Body of pancreas (tissue), 4 donors: Measurements from ENCODE around the gene MNS1. TPM values are rescaled to one million over a fixed set of nuclear protein-coding genes. Genes with fewer than 3 reads are reported as not detected.

Experiments used
- ATAC-seq: fragments of 150-250 bp; one replicate; pipeline ENCODE4 v1.9.1; 2016
- DNase-seq, 4 donors: peaks; one replicate each; pipeline ENCODE4 v3.0.0-alpha.2; 2019
- H3K27ac ChIP-seq, 4 donors: fragments of 200-600 bp; sonication (generic); 1 replicate in 3 of 4; 2 replicates in 1 of 4; pipeline versions ENCODE4 v1.5.1 to v1.6.1; 2016 to 2019; ENCODE audit warnings: mild to moderate bottlenecking in 1 of 4, mixed read lengths in 1 of 4, moderate library complexity in 1 of 4
- H3K27me3 ChIP-seq, 2 donors: fragments of 200-600 bp; sonication (generic); one replicate each; pipeline ENCODE4 v1.6.0; 2016; ENCODE audit warnings: mild to moderate bottlenecking in 1 of 2
- H3K36me3 ChIP-seq, 2 donors: fragments of 200-600 bp; sonication (generic); replicated peaks in 1 of 2; 2 replicates each; pipeline ENCODE4 v1.5.1; 2016; ENCODE audit warnings: low read depth in 2 of 2; ENCODE audit not compliant: insufficient read depth in 1 of 2
- H3K4me1 ChIP-seq: fragments of 200-600 bp; sonication (generic); one replicate; pipeline ENCODE4 v1.6.0; 2016
- H3K4me3 ChIP-seq, 2 donors: fragments of 200-600 bp; sonication (generic); 1 replicate in 1 of 2; 2 replicates in 1 of 2; pipeline ENCODE4 v1.5.1; 2016 to 2019
- H3K9me3 ChIP-seq, 3 donors: fragments of 200-600 bp; sonication (generic); 1 replicate in 2 of 3; 2 replicates in 1 of 3; pipeline ENCODE4 v1.5.1; 2016
- POLR2A ChIP-seq, 3 donors: fragments of 450-650 bp; IDR thresholded peaks; one replicate each; pipeline ENCODE4 v1.6.1; 2016; ENCODE audit warnings: antibody characterized with exemption in 3 of 3, mild to moderate bottlenecking in 2 of 3
- WGBS, 2 donors: methylation state at CpG; one replicate each; pipeline ENCODE4 v1.1.5; 2017; 5-methylcytosine and 5-hydroxymethylcytosine counted together
- intact Hi-C: fragments of 100-400 bp; cut with DNase I; formaldehyde crosslinking; loops from one replicate; pipeline ENCODE4 v1.15.1; 2023
- total RNA-seq, 2 donors: library from RNA; depleted of rRNA; stranded (reverse); fragments of >200 nt; gene quantifications; one replicate each; pipeline ENCODE4 v1.1.0, GENCODE V29; 2016
- TF ChIP-seq, protein P1 (sequence below), 7 experiments: fragments of 450-650 bp in 4 of 7; fragments of 200-600 bp in 3 of 7; sonication (generic) in 3 of 7; IDR thresholded peaks; one replicate each; pipeline ENCODE4 v1.5.1; 2016 to 2019; ENCODE audit warnings: antibody characterized with exemption in 7 of 7

MNS1 gene
- total RNA-seq, 2 donors from 2014 or later: 1.6 to 4.0 TPM

DNA sequence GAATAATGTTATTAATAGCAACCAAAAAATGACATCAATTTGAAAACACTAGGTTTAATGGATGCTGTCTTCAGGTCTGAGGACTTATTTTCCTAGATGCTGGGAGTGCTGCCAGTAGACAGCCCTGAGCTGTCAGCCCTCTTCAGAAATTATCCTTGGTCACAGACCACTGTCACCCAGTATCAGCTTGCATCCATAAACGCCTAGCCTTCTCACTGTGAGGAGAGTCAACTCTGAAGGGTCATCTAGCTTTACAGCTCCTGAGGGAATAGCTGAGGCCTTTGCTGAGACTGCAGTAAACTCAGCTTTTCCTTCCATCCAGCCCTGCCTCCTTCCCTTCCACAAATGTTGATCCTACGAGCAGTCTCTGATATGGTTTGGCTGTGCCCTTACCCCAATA is 19.4 kb upstream of the MNS1 start:
- H3K27me3 ChIP-seq: no peaks in the 10 kb centered on the region

DNA sequence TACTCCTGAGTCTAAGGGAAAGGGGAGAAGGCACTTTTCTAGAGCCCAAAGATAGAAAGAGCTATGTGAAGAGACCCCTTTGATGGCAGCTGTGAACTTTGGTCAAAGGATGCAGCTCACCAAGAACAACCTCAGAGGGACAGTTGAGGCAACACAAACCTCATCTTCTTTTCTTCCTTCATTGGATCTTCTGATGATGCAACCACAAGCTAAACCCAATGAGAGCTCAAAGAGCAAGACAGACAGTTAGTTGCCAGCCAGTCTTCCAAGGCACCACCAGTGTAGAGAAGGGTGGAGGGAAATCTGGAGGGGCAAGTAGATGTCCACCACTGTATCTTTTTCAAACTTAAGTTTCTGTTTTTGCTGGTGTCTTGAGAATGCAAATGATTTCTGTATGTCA is 10.4 kb upstream of the MNS1 start:
- no peak for ATAC-seq
- Histone ChIP-seq H3K4me1 (no peaks in the 10 kb centered on the region), H3K27ac (no peak overlapping the region), H3K9me3 (no peaks in the 10 kb centered on the region), H3K36me3 (no peaks in the 10 kb centered on the region), H3K27me3 (no peaks in the 10 kb centered on the region), H3K4me3 (no peak overlapping the region)
- intact Hi-C loops: no loop called here
- no peak for DNase-seq
- TF ChIP-seq, protein P1, sequence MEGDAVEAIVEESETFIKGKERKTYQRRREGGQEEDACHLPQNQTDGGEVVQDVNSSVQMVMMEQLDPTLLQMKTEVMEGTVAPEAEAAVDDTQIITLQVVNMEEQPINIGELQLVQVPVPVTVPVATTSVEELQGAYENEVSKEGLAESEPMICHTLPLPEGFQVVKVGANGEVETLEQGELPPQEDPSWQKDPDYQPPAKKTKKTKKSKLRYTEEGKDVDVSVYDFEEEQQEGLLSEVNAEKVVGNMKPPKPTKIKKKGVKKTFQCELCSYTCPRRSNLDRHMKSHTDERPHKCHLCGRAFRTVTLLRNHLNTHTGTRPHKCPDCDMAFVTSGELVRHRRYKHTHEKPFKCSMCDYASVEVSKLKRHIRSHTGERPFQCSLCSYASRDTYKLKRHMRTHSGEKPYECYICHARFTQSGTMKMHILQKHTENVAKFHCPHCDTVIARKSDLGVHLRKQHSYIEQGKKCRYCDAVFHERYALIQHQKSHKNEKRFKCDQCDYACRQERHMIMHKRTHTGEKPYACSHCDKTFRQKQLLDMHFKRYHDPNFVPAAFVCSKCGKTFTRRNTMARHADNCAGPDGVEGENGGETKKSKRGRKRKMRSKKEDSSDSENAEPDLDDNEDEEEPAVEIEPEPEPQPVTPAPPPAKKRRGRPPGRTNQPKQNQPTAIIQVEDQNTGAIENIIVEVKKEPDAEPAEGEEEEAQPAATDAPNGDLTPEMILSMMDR (IDR thresholded peaks at IDR 0.05): no peak
- no peak for TF ChIP-seq POLR2A (IDR thresholded peaks at IDR 0.05)

More for the DNA sequence above, 19.4 kb upstream of the MNS1 start:
- Histone ChIP-seq H3K4me1 (no peaks in the 10 kb centered on the region), H3K4me3 (no peak overlapping the region), H3K9me3 (no peaks in the 10 kb centered on the region), H3K27ac (no peak overlapping the region), H3K36me3 (no peaks in the 10 kb centered on the region)
- DNase-seq (no peak), ATAC-seq (no peak)
- intact Hi-C loops: no loop called here
- WGBS, 2 donors: 68 to 87% methylated on average over 2 of the region's 2 CpGs
- no peak for TF ChIP-seq POLR2A (IDR thresholded peaks at IDR 0.05)
- TF ChIP-seq, protein P1 (IDR thresholded peaks at IDR 0.05): no peak

DNA sequence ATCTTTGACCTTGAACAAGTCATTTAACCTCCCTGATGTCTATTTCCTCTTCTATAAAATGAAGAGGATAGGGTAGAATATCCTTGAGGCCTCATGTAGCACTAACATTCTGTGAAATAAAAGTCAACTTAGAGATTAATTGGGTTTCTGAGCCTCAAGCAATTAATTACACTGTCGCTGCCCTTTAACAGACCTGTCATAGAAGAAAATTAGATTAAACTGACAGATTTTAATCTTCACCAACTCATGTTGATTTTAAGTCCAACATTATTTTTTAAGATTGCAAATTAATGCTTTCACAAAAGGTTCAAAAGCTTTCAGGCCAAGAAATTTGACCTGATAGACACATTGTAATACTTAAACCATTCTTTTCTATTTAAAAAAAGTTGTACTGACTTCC is 8.1 kb upstream of the MNS1 start:
- DNase-seq: no peak
- no peak overlapping the region for H3K4me3 ChIP-seq
- intact Hi-C loops: no loop called here
- no peak for ATAC-seq
- no peaks in the 10 kb centered on the region for H3K36me3 ChIP-seq
- H3K27me3 ChIP-seq: no peaks in the 10 kb centered on the region
- H3K4me1 ChIP-seq: no peaks in the 10 kb centered on the region
- WGBS, 2 donors: 64 to 68% methylated on average over 1 of the region's 1 CpG
- no peaks in the 10 kb centered on the region for H3K9me3 ChIP-seq
- H3K27ac ChIP-seq: no peak overlapping the region
- no peak for TF ChIP-seq POLR2A (IDR thresholded peaks at IDR 0.05)
- TF ChIP-seq, protein P1 (IDR thresholded peaks at IDR 0.05): no peak

DNA sequence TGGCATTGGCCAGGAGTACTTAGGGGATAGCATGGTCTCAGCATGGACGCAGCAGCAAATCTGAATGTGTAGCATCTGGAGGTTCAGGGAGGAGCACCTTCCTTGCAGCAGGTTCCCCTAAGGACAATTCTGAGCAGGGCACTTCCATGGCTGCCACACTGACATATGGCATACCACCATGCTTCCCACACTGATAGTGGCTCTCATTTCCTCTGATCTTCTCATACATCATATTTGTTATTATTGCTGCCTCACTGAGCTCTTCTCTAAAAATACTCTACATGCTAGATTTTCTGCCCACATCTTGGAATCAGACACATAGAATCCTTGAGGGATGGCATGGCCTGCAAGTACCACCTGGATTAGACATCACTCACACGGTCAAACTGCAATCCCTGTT is 7.3 kb upstream of the MNS1 start:
- WGBS, 2 donors: 88 to 90% methylated on average over 2 of the region's 2 CpGs
- DNase-seq: no peak
- no peaks in the 10 kb centered on the region for H3K4me1 ChIP-seq

More for the DNA sequence above, 7.3 kb upstream of the MNS1 start:
- ATAC-seq: no peak
- no peaks in the 10 kb centered on the region for H3K27me3 ChIP-seq
- intact Hi-C loops: no loop called here
- no peaks in the 10 kb centered on the region for H3K36me3 ChIP-seq
- no peaks in the 10 kb centered on the region for H3K9me3 ChIP-seq
- H3K27ac ChIP-seq: no peak overlapping the region
- H3K4me3 ChIP-seq: no peak overlapping the region
- TF ChIP-seq, protein P1 (IDR thresholded peaks at IDR 0.05): no peak
- no peak for TF ChIP-seq POLR2A (IDR thresholded peaks at IDR 0.05)
